ENCODE data around the gene L3MBTL3.

The L3MBTL3 gene

DNA sequence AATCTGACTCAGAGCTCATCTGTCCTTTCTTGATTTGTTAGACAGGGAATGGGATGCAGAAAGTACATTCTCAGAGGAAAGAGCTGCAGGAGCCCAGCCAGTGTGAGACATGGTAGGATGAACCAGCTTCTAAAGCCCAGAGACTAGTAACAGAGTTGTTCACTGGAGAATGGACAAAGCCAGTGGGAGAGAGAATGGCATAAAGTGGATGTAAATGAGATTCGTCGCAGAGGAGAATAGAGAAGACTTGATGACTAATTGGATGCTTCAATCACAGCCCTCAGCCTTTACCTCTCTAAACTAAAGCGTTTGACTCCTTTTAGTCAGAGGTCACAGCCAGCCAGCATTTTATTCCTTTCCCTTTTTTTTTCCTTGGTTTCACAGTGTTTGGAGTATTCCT is 25.5 kb upstream of the L3MBTL3 start:
- TF ChIP-seq CTCF (conservative IDR thresholded peaks at IDR 0.05), result no peak
- no peak overlapping the region for H3K27ac ChIP-seq

DNA sequence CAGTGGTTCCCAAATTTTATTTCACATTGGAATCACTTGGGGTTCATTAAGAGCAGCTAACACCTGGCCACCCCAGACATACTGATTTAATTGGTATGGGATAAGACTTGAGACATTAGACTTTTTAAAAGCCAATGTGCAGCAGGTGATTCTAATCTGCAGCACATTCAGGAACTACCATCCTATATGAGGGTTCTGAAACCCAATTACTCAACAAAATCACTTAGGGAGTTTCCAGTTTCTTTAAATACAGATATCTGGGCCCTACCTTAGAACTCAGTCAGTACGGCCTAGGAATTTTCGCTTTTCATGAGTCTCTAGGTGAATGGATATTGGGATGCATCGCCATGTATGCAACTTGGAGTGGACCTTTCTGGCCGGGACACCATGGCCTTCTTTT is 24.0 kb upstream of the L3MBTL3 start:
- no peak overlapping the region for H3K27ac ChIP-seq
- TF ChIP-seq ZFX (IDR thresholded peaks at IDR 0.05), result no peak
- TF ChIP-seq CTCF (conservative IDR thresholded peaks at IDR 0.05), result no peak

- TF ChIP-seq ZFX (IDR thresholded peaks at IDR 0.05) (no peak), CTCF (conservative IDR thresholded peaks at IDR 0.05) (no peak)
- H3K27ac ChIP-seq, result no peak overlapping the region
These were observed 22.0 kb upstream of the L3MBTL3 start for GRCh38 chr6:129996387-129996786.

DNA sequence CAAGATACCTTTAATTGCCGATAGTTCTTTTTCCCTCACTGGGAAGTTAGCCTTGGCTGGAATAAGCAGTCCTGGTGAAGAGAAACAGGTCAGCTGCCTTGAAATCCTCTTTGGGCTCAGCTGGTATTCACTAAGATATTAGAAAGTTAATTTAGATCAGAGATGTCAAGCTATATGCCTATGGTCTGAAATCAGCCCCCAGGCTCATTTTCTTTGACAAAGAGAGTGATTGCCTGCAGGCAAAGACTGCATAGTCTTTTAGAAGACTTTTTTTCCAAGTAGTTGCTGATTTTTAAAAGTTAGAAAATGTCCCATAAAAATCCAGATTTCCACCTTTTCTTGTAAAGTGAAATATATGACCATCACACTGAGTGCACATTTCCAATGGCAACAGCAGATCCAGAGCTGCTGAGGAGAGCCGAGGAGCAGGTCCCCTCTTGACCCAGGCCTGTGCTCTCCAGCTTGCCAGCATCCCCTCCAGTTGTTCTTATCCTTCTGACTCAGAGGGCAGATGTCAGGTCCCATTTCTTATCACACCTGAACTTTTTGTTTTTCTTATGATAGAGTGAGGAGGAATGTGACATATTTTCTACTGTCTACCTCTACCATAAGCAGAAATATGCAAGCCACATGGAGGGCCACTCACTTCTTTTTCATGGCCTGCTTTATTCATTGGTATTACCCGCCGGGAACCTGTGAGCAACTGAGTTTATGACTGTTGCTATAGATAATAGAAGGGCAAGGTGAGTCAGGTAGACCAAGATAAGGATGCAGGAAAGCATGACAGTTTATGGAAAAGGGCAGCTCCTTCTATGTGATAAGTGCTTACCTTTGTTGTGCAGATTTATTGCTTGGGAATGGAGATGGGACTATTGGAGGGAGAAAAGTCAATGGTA is 17.6 kb upstream of the L3MBTL3 start:
- TF ChIP-seq ZFX (IDR thresholded peaks at IDR 0.05), result no peak
- TF ChIP-seq CTCF (conservative IDR thresholded peaks at IDR 0.05), result no peak
- no peak overlapping the region for H3K27ac ChIP-seq

DNA sequence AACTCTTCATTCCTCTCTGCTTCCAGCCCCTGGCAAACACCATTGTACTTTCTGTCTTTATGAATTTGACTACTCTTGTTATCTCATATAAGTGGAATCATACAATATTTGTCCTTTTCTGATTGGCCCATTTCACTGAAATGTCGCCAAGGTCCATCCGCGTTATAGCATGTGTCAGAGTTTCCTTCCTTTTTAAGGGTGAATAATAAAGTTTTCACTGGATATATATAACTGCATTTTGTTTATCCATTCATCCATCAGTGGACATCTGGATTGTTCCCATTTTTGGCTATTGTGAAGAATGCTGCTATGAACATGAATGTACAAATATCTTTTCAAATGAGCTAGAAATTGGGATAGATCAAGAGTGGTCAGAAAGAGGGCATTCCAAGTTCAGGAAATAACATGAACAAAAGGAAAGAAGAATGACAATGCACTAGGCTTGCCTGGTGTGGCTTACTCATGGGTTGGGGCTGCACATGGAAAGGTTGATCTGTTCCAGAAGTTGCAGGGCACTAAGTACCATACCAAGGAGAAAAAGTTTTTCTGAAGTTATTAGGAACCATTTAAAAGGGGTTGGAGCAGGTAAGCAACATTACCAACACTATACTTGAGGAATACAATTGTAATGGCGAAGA is 10.0 kb upstream of the L3MBTL3 start:
- peak overlapping the region; percentile 53 for H3K27ac ChIP-seq
- TF ChIP-seq ZFX (IDR thresholded peaks at IDR 0.05) (no peak), CTCF (conservative IDR thresholded peaks at IDR 0.05) (no peak)

GRCh38 chr6:130009146-130009545 is 9.2 kb upstream of the L3MBTL3 start:
- TF ChIP-seq CTCF (conservative IDR thresholded peaks at IDR 0.05), result no peak
- TF ChIP-seq ZFX (IDR thresholded peaks at IDR 0.05), result no peak
- peak overlapping the region; percentile 53 for H3K27ac ChIP-seq

GRCh38 chr6:130010387-130010786 is 8.0 kb upstream of the L3MBTL3 start:
- TF ChIP-seq CTCF (conservative IDR thresholded peaks at IDR 0.05) (no peak), ZFX (IDR thresholded peaks at IDR 0.05) (no peak)
- no peak overlapping the region for H3K27ac ChIP-seq
